GM19455 (cell line): ENCODE data around the gene C3orf20.

ENCODE experiments used
- ATAC-seq: cut with Tn5 transposase; IDR thresholded peaks from one replicate; pipeline ENCODE4 v1.9.1; 2021; ENCODE audit not compliant: unreplicated experiment

Gene C3orf20

DNA sequence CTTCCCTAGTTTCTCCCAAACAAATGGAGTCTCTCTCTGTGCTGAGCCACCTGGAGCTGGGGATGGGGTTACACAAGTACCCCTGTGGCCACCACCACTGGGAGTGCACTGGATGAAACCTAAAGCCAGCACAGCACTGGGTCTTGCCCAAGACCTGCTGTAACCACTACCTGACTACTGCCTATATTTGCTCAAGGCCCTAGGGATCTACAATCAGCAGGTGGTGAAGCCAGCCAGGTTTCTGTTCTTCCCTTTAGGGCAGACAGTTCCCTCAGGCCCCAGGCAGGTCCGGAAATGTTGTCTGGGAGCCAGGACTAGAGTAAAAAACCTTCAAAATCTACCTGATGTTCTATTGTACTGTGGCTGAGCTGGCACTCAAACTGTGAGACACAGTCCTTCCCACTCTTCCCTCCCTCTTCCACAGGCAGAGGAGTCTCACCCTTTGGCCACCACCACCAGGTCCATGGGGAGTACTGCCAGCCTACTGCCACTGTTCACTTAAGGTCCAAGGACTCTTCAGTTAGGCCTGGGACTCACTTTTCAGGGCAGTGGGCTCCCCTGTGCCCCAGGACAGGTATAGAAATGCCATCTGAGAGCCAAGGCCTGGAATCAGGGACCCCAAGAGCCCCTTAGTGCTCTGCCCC lies 23.8 kb downstream of the C3orf20 start:
- no peak for ATAC-seq

DNA sequence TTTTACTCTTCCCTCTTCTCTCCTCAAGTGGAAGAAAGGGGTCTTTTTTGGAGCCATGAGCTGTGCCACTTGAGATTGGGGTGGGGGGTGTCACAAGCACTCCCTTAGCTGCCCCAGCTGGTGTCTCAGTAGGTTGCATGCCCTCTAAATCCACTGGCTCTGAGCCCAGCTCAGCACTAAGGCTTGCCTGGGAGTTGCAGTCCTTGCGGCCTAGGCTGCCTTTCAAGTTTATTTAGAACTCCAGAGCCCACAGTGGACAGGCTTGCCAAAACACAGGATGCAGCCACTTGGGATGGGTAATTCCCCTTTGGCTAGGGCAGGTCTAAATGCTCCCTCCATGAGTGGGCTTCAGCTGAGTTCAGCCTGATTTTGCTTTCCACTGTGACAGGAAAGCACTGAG lies 24.7 kb downstream of the C3orf20 start:
- no peak for ATAC-seq

DNA sequence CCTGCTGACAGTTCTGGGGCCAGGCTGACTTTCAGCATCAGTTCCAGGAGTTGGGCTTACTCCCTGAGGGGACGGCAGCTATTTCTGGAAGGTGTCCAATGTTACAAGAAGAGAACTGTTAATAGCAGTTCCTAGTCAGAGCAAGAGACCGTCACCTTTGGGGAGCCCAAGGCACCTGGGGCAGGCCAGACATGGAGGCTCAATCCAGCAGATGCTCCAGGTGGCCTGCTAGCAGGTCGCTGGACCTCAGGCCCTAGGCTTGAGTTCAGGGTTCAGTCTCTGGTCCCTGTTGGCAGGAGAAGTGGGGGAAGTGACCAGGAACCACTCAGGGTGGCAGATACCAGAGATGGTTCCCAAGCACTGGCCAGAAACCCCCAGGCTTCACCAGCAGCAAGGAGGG lies 25.9 kb downstream of the C3orf20 start:
- ATAC-seq, result no peak

DNA sequence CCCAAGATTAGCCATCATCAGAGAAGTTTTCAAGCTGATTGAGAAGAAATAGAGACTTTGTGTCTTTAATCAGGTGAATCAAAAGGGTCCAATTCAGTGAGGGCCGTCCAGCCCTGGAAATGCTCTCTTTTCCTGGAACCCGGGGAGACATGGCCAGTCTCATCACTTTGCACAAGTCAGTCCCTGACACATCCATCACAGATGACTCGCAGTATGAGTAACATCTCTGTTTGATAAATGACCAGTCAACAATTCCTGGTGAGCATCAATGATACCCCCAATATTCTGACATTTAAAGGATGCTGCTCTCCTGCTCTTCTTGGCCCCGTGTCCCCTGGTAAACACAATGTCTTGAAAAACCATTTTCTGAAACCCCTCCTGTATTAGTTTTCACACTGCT lies 26.7 kb downstream of the C3orf20 start:
- ATAC-seq, result no peak

DNA sequence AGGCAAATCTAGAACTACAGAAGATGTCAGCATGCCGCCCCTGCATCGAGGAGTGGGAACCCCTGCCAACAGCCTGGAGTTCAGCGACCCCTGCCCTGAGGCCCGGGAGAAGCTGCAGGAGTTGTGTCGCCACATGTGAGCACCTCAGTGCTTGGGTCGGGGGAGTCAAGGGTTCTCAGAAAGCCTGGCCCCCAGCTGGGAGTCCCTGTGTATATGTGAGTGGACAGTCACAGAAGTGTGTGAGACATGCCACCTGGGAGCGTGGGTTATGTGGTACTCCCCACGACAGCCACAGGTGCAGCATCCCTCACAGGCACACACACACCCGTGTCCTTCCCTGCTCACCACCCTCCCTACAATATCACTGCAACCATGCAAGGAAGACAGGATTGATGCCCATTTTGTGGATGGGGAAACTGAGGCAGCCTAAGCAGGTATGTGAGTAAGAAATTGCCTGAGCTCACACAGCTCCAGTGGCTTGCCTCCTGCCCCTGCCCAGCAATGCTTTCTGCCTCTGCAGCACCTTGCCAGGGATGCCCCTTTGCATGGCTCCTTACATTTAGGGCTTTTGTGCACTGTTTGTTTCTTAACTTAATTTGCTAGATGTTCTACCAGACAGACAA lies 28.3 kb downstream of the C3orf20 start:
- no peak for ATAC-seq

DNA sequence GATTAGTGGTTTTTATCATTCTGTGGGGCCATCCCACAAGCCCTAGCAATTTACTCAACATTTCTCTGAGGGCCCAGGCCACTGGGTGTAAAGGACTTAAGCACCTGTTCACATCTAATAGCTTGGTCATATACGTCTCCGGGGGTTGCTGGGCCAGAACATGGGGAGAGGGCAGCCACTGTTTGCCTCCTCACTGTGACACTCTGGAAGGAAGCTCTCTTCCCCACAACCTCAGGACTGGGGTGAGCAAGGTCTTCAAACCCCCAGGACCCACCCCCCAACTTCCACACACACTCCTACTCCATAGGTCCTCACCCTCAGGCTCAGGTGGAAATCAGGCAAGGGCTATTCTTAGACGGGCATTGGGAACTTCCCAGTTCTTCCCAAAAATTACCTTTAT lies 28.9 kb downstream of the C3orf20 start:
- ATAC-seq, result no peak

DNA sequence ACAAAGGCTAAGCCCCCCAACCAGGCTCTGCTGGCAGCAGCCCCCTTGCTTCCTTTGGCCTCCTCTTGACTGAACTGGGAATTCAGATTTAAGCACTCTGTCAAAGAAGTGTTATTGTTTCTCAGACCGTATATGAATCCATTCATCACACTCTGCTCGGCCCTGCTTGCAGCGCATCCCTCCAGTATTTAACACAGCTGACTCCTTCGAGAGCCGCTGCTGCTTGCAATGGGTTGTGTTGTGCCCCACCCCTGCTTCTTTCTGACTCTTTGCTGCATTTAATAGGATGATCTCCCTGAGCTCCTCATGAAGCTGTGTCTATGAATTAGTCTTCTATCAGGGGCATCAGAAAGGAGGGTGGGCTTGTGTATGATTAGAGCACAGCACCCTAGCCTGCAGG lies 31.2 kb downstream of the C3orf20 start:
- ATAC-seq, result no peak

DNA sequence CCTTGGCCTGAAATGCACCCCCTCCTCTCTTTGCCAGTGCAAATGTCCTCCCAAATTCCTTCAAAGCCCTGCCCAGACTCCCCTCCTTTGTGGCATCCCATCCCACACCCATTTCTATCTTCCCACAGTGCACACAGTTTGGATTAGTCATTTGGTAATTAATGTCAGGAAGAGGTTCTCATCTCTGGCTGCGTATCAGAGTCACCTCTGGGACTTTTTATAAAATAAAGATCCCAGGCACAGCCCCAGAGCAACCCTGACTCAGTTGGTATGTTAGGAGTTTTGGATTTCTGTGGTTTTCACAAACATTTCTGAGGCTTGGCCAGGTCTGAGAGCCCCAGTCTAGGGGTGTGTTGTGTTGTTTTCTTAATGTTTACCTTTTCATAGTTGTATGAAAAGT lies 41.6 kb downstream of the C3orf20 start:
- no peak for ATAC-seq

DNA sequence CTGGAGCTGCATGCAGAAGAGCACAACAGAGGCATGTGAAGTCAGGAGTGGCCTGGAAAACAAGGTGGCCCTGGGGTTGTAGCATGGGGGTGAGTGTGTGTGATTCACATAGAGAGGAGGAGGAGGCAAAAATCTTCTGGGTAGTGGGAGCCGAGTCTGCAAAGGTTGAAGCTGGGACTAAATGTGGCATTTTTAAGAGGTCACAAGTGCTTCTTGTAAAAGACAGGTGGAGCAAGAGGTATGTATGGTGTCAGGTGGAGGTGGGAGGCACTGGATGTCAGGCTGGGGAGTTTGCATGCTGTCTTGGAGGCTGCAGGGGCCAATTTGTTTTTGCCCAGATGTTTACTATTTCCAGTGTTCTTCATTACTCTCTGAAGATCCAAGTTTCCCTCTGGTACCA lies 42.4 kb downstream of the C3orf20 start:
- no peak for ATAC-seq

DNA sequence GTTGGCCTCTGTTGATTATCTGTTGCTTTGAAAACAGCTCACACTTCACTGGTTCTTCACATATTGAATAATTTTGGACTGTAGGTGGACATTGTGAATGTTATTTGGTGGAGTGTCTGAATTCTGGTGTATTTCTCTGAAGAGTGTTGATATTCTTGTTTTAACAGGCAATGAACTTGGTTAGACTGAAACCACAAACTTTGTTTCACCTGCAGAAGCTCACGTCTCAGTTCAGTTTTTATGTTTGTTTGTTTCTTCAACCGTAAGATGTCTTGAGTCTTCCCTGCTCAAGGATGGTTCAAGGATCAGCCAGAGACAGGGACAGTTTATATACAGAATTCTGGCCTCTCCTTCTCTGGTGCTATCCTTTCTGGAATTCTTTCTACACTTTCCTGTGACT lies 43.6 kb downstream of the C3orf20 start:
- ATAC-seq, result no peak

DNA sequence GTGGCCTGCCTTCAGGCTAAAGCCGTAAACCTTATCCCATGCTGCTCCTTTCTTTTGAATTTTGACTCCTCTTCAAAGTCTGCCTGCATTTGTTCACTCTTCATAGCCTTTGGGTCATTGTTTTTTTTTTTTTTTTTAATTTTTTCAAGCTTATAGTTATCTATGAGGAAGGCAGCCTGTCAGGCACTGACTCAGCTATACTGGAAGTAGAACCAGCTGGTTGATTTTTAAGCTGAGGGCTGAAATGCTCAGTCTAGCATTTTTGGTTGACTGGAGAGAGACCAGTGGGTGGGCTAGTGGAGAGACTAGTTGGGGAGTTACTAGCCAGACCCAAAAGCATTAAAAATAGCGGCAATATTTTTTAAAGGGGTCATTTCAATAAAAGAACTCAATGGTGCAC lies 44.1 kb downstream of the C3orf20 start:
- ATAC-seq, result no peak

DNA sequence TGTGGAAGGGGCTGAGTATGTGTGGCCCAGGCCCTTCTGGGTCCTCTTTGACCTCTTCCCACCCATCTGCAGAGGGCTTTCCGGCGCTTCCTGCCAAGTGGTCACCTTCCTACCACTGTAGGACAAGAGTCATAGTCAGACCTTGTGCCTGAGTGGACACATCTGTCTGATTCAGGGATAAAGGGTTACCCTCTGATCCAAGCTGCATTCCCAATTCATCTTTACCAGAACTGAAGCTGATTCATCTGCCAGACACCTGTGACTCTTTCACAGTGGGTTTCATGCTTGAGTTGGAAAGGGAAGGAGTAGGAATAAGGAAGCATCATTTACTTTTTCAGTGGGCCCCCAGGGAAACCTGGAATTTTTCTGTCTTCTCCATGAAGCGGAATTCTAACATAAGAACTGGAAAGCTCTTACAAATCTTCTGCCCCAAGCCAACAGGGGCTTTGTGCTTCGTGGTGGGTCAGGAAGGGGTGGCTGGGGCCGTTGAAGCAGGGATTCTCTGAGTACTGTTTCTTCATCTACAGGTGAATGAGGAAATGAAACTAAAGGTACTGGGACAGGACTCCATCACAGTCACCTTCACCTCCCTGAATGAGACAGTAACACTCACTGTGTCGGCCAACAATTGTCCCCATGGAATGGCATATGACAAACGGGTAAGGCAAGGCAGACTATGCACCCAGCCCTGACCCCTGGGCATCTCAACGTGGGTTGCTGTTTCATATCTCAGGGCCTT lies 46.4 kb downstream of the C3orf20 start:
- no peak for ATAC-seq

DNA sequence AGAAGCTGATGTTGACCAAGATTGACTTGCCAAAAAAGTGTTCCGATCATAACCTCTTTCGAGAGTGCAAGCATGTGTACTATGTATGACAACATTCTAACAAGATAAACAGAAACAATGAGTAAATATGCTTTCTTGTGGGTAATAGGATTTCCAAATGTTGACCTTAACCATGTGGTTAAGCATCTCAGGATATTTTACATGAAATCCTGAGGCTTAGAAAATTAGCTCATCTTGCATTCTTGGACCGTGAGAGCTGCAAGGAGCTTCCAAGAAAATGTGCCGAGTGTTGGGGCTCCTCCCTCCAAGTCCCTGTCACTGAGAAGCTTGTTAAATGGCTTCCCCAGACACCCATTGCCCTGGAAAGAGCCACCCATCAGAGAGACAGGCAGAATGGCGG lies 50.1 kb downstream of the C3orf20 start:
- no peak for ATAC-seq

DNA sequence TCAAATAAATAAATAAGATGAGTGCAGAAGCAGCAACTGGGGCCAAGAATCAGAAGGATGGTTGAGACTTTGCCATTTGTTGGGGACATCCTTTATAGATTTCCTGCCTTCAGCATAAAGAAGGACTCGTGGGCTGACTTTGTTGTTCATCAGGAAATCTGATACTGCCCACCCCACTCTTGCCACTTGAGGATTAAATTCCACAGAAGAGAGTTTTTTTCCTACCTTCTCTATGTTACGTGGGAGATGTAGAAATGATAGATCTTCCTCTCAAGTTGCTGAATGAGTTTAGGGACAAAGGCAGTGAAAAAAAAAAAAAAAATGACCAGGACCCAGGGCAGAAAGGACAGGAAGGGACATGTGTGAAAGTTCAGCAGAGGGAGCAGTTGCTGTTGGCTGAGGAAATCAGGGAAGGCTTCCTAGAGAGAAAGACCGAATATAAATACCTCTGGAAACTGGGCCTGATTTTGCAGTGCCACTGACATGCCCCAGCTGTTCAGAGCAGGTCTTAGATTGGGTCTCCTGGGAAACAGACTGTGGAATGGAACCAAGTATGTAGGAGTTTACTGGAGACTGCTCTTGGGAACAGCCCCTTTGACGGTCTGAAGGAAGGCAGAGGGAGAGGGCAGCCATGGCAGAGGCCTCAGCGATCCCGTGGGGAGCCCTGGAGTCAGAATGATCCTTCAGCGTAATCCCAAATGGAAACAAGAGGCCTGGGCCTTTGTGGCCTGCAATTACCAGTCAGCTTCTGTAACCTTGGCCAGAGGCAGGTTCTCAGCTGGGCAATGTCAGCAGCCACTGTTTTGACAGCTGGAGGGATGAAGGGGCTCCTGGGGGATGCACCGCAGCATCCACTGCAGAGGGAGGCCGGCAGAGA lies 50.9 kb downstream of the C3orf20 start:
- ATAC-seq, result no peak

DNA sequence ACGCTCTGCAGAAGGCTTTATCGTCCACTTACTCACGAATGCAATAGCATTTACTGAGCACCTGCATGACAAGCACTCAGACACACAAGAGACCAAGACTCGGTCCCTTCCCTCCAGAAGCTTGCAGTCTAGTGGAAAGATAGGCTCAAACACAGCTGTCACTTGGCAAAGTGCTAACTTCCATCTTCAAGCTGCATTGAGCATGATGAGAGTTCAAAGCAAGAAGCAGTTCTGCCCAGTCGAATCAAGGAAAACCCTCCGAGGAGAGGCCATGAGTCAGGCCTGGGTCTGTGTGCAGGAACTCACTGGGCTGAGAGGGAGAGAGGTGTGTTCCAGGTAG lies 51.5 kb downstream of the C3orf20 start:
- no peak for ATAC-seq

DNA sequence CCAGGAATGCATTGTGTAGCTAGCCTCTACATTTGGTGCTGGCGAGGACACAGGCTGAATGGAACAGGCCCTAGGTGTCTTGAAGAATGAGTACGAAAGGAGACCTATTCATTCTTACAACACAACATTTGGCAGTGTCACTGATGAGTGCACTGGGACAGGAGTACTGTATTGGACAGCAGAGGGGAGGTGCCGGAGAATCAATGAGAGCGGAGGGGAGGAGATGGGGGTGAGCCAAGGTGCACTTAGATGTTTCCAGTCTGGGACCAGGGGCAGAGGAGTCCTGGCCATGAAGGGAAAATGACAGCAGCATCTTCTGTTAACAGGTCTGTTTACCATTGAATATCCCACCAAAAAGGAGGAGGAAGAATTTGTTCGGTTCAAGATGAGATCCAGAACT lies 53.2 kb downstream of the C3orf20 start:
- no peak for ATAC-seq

DNA sequence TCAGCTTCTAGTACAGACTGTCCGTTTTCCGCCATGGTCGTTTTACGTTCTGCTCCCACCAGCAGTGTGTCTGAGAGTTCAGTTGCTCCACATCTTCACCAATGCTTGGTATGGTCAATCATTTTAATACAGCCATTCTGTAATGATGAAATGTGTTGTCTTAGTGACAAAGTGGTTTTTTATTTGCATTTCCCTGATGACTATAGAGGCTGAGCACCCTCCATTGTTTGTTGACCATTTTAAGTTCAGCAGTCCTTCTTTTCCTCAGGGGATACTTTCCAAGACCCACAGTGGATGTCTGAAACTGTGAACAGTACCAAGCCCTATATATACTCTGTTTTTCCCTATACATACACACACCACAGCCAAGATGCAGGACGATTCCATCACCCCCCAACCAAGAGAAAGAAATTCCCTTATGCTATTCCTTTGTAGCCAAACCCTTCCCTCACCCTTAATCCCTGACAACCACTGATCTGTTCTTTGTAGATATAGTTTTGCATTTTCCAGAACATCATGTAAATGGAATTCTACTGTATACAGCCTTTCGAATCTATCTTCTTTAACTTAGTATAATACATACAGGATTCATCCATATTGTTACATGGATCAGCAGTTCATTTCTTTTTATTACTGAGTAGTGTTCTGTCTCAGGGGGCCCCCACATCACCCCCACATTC lies 55.9 kb downstream of the C3orf20 start:
- no peak for ATAC-seq

DNA sequence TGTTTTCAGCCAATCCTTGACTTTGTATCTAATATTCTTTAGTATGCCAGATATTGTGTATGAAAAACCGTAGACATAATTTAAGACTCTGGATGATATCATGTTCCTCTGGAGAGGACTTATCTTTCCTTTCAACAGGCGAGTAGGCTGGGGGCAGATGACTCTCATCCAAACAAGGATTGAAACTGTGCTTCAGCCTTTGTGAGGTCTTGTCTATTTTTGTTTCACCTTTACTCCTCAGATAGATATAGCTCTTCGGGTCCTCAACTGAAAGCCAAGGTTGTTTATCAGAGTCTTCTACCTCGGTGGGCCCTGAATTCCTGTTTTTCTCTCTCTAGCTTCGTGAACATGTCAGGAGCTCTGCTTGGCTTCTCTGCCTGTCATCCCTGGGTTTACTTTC lies 66.0 kb downstream of the C3orf20 start:
- no peak for ATAC-seq

DNA sequence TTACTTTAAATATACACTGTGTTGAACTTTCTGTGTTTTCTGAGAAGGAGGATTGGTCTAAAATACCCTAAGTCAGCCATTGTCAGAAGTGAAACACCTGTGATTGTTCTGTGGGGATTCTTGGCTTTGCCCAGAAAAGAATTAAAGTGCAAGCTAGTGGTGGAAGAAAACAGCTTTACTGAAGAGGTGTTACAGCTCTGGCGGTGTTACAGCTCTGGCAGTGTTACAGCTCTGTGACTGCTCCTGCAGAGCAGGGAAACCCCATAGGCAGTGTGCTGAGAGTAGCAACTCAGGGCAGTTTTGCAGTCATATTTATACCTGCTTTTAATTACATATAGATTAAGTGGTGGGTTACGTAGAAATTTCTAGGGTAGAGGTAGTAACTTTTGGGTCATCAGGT lies 66.6 kb downstream of the C3orf20 start:
- no peak for ATAC-seq

DNA sequence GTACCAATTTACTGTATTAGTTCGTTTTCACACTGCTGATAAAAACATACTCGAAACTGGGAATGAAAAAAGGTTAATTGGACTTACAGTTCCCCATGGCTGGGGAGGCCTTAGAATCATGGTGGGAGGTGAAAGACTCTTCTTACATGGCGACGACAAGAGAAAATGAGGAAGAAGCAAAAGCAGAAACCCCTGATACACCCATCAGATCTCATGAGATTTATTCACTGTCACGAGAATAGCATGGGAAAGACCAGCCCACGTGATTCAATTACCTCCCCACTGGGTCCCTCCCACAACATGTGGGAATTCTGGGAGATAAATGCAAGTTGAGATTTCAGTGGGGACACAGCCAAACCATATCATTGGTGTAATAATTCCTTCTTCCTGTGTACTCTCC lies 69.6 kb downstream of the C3orf20 start:
- no peak for ATAC-seq

DNA sequence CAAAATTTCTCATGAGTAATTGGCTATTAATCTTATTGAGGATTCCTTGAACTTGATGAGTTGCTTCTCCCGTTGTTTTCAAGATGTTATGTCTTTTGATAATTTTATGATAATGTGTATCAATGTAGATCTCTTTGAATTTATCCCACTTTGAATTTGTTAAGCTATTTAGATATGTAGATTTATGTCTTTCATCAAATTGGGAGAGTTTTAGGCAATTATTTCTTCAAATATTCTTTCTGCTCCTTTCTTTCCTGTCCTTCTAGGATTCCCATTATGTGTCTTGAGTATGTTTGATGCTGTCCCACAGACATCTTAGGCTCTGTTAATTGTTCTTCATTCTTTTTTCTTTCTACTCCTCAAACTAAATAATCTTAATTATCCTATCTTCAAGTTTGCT lies 75.7 kb downstream of the C3orf20 start:
- no peak for ATAC-seq
